Stimulated activated CD8-positive, alpha-beta memory T cell treated with anti-CD3 and anti-CD28 coated beads, Interleukin-4, amount 100 ng/mL, for 48 hours (primary cell): ENCODE measurements around the gene PRRT4.

ENCODE experiments used
- DNase-seq: peaks from one replicate; pipeline ENCODE4 v3.0.0-alpha.2; 2020

Gene PRRT4

DNA sequence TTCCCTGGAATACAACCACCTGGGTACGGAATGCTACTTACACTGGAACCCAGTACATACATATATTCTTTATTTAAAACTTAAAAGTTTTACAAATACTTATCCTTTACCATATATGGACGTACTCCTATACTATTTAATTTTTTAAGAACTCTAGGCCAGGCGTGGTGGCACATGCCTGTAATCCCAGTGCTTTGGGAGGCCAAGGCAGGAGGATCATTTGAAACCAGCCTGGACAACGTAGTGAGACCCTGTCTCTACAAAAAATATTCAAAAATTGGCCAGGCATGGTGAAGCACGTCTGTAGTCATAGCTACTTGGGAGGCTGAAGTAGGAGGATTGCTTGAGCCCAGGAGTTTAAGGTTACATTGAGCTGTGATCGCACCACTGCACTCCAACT lies 19.8 kb downstream of the PRRT4 start:
- no peak for DNase-seq

GRCh38 chr7:128335730-128336129 lies 25.8 kb downstream of the PRRT4 start:
- DNase-seq: no peak

GRCh38 chr7:128324368-128324680 lies 37.2 kb downstream of the PRRT4 start:
- DNase-seq: no peak

DNA sequence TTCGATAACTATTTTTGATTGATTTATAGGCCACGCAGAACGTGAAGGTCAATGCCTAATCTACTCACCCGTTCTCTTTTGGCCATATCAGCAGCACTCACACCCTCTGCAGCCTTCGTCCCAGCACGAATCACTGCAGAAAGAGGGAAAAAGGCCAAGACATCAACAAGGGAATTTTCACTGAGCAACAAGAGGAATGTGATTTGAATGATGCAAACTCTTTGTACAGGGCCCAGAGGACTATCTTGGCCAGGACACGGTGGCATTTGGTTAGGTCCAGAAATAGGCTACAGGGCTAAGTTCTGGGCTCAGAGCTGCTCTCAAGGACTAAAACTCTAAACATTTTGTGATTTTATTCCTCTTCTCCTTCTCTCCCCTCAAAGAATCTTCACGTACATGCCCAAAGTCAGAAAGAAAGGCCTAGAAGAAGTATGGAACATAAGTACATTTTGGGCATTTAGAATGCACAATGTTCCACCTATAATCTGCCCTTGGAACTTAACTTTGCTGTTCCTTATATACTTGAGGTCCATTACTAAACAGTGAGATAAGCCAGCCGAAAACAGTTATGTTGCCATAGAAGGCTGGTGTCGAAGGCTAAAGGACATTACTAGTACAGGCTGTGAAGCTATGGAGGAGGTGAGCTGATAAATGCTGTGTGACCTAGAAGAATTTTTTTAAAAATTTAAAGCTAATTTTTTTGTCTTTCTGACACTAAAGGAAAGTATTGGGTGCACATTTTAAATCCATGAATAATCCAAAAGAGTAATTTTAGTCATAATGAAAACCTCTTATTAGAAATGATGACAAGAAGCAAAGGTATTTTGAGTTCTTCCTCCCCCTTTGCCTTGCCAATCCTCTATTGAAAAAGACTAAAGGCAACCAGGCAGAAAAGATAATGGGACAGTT lies 37.8 kb downstream of the PRRT4 start:
- DNase-seq: no peak

GRCh38 chr7:128323040-128323439 lies 38.5 kb downstream of the PRRT4 start:
- DNase-seq: no peak

DNA sequence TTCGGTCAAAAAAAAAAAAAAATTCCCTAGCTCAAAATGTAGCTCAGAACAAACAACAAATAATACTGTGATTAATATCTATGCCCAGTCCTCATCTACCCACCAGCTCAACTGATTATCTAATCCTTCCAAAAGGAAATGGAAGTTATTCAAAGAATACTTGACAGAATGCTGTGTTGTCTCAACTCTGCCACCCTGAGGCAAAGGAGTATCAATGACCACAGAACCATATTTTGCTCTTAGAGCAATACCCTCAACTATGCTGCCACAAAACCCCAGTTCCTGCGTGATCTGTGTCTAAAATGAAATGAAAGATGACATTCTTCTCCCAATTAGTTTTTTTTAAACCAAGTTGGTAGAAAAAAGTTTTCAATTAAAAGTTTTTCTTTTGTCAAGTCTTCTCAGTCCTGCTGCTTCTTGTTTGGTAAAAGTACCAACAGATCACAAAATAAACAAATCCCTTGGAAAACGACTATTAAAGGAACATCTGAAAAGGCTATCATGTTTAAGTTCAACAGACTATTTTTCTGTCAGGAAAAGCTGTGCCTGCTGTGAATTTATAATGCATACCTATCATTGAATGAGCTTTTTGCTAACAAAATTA lies 39.3 kb downstream of the PRRT4 start:
- DNase-seq: no peak

DNA sequence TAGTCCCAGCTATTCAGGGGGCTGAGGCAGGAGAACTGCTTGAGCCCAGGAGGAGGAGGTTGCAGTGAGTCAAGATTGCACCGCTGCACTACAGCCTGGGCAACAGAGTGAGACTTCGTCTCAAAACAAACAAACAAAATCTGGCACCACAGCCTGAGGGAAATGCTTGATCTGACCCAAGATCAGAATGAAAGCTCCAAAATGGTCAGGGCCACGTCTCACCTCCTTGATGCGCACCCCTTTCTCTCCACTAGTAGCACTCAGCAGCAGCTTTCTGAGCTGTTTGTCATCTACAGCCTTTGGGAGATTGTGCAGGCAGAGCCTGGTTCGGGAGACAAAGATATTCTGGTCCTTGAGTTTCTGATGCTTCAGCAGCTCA lies 40.5 kb downstream of the PRRT4 start:
- DNase-seq: no peak

DNA sequence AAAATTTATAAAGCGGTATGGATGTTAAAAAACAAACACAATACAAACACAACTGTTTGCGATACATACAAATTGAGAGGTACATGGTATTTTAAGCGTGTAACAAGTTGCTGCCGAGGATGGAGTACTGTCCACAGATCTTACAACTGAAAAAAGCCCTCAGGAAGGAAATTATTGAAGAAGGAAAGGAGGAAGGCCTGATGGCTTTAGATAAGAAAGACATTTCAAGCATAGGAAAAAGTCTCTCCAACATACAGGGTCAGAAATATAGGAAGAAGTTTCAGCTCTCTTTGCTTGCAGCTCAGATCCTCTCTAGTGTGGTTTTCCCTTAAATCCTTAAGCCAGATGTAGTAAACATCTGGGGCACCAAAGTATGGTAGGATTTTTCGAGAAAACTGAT lies 42.8 kb downstream of the PRRT4 start:
- DNase-seq: no peak

- DNase-seq: no peak
Measured at GRCh38 chr7:128311013-128311412, 50.5 kb downstream of the PRRT4 start.

DNA sequence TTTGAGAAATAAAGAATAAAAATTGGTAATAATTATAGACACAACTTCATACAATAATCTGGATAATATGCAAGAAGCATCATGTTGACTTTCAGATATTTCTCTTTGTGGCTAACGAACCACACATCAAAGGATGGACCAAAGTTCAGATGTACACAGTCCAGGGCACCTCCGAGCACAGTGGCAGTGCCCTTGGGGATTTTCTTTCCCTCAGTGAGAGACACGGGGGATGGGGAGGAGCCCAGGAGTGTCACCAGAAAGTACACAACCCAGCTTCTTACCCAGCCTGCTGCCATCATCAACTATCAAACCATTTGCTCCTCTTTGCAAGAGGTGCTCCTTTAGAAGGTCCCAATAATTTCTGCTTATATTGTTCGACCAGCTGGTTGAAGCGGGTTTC lies 51.0 kb downstream of the PRRT4 start:
- DNase-seq: no peak

- DNase-seq: no peak
Measured at GRCh38 chr7:128309976-128310375, 51.5 kb downstream of the PRRT4 start.

- DNase-seq: no peak
Measured at GRCh38 chr7:128309124-128309523, 52.4 kb downstream of the PRRT4 start.

GRCh38 chr7:128307061-128307460 lies 54.4 kb downstream of the PRRT4 start:
- no peak for DNase-seq

- no peak for DNase-seq
Measured at GRCh38 chr7:128304212-128304611, 57.3 kb downstream of the PRRT4 start.

DNA sequence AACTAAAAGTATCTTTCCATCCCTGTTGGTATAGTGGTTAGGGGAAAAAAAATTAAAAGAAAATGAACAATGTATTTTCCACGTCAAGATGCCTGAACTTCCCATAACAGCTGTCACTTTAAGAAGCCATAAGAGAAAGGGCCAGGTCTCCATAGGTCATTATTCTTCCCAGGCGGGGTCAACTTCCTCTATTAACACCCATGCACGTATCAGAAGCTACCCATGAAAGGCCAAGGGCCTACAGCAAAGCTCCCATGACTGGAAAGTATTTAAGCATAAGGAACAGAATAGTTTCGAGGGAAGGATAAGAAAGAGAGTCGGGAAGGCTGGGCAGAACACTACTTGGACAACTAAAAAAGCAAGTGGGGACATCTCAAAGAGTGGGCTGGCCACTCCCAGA lies 57.8 kb downstream of the PRRT4 start:
- DNase-seq: no peak

GRCh38 chr7:128303133-128303532 lies 58.4 kb downstream of the PRRT4 start:
- no peak for DNase-seq

- no peak for DNase-seq
Measured at GRCh38 chr7:128302139-128302538, 59.4 kb downstream of the PRRT4 start.
